ENCODE data around the gene PLD4. TPM values are rescaled to one million over a fixed set of nuclear protein-coding genes. Genes with fewer than 3 reads are reported as not detected.

Gene PLD4
- total RNA-seq, 2 experiments from 2014 or later: not detected

DNA sequence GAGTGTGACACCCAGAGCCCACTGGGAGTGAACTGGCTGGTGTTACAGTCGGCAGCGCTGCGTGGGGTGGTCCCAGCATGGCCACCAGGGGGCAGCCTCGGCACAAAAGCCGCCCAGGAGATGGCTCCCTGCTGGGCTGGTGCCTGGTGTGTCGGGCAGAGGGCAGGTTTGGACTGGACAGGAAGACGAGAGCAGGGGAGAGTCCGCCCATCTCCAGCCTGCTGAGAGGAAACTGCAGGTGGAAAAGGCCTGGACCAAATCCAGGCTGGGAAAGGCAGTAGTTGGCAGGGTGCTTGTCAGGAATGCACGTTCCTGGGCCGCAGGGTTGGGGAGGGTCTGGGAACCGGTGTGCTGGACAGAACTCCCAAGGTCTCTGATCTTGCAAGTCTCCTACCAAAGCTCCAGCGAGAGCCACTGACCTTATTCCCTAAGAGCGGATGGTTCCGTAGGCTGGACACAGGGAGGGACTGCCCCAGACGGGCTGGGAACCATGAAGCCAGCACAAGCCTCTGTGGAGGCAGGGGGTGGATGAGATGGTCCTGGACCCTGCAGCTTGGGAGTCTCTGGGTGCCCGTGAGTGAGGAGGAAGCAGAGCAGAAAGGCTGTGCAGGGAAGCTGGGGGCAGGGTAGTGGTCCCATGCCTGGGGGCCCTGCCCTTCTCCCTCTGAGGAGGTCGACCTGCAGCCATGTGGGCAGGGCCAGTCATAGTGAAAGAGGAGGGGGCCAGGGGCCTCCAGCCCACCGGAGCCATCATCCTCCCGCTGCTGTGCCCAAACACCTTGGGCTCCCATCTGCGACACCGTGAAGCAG lies 51.7 kb downstream of the PLD4 start:
- Mint-ChIP-seq H3K4me1 (ENCODE audit: low read depth) (peaks cover 10% of the 10 kb centered on the region), H3K9me3 (no peaks in the 10 kb centered on the region), H3K36me3 (no peaks in the 10 kb centered on the region), H3K27ac (peak overlapping the region; percentile 39), H3K27me3 (peaks cover 25% of the 10 kb centered on the region), H3K4me3 (peak overlapping the region; percentile 34)
- CTCF ChIA-PET: interaction anchor here (0.7 to 6.0 kb wide), 17 partner anchors 8 to 98 kb away, joined by 3 to 108 read pairs (median 5); partner anchors contain the start of genes CDCA4 and CLBA1
- intact Hi-C loops (cut with micrococcal nuclease): loop anchor here (1.0 to 5.0 kb wide), 2 partner anchors 69 to 79 kb away; no protein-coding TSS in a partner anchor
- peak; percentile 91 for DNase-seq
- POLR2A ChIA-PET: no interaction called here

- Mint-ChIP-seq H3K9me3 (no peaks in the 10 kb centered on the region), H3K27ac (no peak overlapping the region), H3K36me3 (no peaks in the 10 kb centered on the region), H3K27me3 (peaks cover 25% of the 10 kb centered on the region), H3K4me1 (ENCODE audit: low read depth) (peaks cover 10% of the 10 kb centered on the region), H3K4me3 (no peak overlapping the region)
- ChIA-PET CTCF (interaction anchor here (1.3 to 6.0 kb wide), 6 partner anchors 7 to 98 kb away, joined by 4 to 108 read pairs (median 10); partner anchors contain the start of gene CLBA1), POLR2A (no interaction called here)
- intact Hi-C loops (cut with micrococcal nuclease): loop anchor here (5.0 kb wide), 1 partner anchor 80 kb away; no protein-coding TSS in a partner anchor
- DNase-seq: no peak
Observed at GRCh38 chr14:104977008-104977680, 52.5 kb downstream of the PLD4 start.

DNA sequence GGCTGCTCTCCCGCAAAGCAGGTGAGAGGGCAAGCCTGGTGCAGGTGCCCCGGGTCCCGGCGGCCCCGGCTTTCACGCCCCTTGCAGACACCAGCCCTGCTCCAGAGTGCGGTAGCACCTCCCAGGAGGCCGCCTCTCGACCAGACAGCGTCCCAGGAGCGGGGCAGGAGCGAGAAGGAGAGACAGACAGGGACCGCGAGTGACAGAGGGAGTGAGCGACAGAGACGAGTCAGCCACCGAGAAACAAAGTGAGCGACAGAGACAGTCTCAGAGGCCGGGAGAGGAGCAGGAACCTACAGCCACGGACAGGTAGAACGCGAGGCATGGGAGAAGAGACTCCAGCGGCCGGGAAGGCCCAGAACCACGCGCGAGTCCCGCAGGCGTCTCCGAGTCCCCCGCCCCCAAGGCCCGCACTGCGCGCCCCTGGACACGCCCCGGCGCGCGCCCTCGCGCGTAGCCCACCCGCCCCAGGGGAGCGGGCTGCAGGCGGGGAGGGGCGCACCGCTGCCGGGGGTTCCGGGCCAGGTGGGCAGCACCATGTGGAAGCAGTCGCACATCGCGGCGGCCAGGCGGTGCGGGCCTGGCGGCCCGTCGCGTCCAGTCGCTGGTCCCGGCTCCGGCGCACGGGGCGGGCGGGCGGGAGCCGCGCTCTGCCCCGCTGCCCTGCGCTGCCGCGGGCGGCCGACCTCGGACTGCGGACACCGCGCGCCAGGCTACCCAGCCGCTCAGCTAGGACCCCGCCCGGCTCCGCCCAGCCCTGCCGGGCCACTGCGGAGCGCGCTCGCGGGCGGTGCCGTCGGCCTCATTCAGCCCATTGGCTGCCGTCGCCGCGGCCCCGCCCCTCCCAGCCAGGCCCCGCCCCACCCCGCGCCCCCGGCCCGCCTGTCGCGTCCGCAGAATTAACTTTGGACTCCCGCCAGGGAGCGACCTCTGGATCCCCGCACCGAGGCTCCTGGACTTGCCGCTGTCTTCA lies 53.3 kb downstream of the PLD4 start, which contains the start of gene AHNAK2:
Gene AHNAK2, minus strand, starts transcription at position 694 of the 973 bp plus-strand sequence. Its CDS starts 137 bp downstream, at position 557.
- intact Hi-C loops (cut with micrococcal nuclease): loop anchor here (2.0 to 5.0 kb wide), 2 partner anchors 43 to 81 kb away; partner anchors contain the start of gene CDCA4
- H3K36me3 Mint-ChIP-seq: no peaks in the 10 kb centered on the region
- DNase-seq: peak; percentile 64
- H3K27me3 Mint-ChIP-seq: peaks cover 25% of the 10 kb centered on the region
- H3K9me3 Mint-ChIP-seq: no peaks in the 10 kb centered on the region
- peaks cover 10% of the 10 kb centered on the region for H3K4me1 Mint-ChIP-seq (ENCODE audit: low read depth)
- peak within 1 kb of the TSS; percentile 73 for H3K4me3 Mint-ChIP-seq
- ChIA-PET CTCF (interaction anchor here (1.6 to 6.0 kb wide), 2 partner anchors 66 to 67 kb away, joined by 6 to 108 read pairs; no protein-coding TSS in a partner anchor), POLR2A (no interaction called here)
- H3K27ac Mint-ChIP-seq: no peak within 1 kb of the TSS

DNA sequence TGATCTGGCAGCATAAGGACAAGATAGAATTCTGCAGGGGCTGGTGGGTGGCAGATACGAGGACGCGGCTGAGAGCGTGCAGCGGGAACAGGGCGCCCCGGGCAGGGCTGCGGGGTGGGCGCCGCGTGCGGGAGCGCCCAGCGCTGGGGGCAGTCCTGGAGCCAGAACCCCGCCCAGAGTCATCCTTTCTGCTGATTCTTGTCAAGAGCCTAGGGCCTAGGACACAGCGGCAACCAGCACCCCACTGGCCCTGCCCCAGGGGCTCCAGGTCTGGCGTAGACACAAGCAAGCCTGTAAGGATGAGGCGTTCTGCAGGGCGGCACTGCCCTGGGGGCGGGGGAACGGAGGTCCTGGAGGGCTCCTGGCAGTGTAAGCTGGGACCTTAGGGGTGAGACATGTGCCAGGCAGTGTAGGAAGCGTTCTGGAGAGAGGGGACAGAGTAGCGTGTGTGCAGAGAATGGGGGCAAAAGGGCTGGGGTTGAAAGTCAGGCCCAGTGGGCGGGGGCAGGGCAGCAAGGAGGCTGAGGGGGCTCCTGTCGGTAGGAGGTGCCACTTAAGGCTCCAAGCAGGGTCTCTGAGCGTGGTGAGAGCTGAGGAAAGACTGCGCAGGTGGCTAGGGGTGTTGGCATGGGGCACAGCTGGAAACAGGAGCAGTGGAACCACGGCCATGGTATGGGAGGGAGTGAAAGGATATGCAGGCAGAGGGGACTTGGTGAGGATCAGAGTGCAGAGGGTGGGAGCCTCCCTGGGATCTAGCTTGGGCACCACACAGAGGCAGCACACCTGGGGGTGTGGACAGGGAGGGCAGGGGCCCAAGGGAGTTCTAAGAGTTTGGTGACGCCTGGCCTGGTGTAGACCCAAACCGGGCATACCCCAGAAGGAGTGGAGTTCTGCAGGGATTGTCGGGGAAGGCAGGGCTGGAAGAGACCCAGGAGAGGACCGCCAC lies 54.3 kb downstream of the PLD4 start:
- peak overlapping the region; percentile 20 for H3K4me3 Mint-ChIP-seq
- no peak overlapping the region for H3K27ac Mint-ChIP-seq
- no peak for DNase-seq
- no peaks in the 10 kb centered on the region for H3K9me3 Mint-ChIP-seq
- H3K4me1 Mint-ChIP-seq (ENCODE audit: low read depth): peaks cover 10% of the 10 kb centered on the region
- peaks cover 25% of the 10 kb centered on the region for H3K27me3 Mint-ChIP-seq
- H3K36me3 Mint-ChIP-seq: no peaks in the 10 kb centered on the region
- intact Hi-C loops (cut with micrococcal nuclease): loop anchor here (2.0 to 5.0 kb wide), 2 partner anchors 42 to 82 kb away; partner anchors contain the start of gene CDCA4
- ChIA-PET CTCF (interaction anchor here (1.6 kb wide), 1 partner anchor 66 kb away, joined by 6 read pairs; no protein-coding TSS in a partner anchor), POLR2A (interaction anchor here (0.5 kb wide), 1 partner anchor 291 kb away, joined by 3 read pairs; no protein-coding TSS in a partner anchor)

- Mint-ChIP-seq H3K27me3 (peaks cover 25% of the 10 kb centered on the region), H3K36me3 (no peaks in the 10 kb centered on the region), H3K4me3 (no peak overlapping the region), H3K9me3 (no peaks in the 10 kb centered on the region), H3K27ac (no peak overlapping the region), H3K4me1 (ENCODE audit: low read depth) (peaks cover 13% of the 10 kb centered on the region)
- intact Hi-C loops (cut with micrococcal nuclease): loop anchor here (2.0 to 5.0 kb wide), 2 partner anchors 41 to 83 kb away; partner anchors contain the start of gene CDCA4
- CTCF ChIA-PET: no interaction called here
- DNase-seq: no peak
- POLR2A ChIA-PET: no interaction called here
Observed at GRCh38 chr14:104979758-104980610, 55.3 kb downstream of the PLD4 start.

- Mint-ChIP-seq H3K4me1 (ENCODE audit: low read depth) (peaks cover 13% of the 10 kb centered on the region), H3K36me3 (no peaks in the 10 kb centered on the region), H3K27ac (no peak overlapping the region), H3K27me3 (peaks cover 24% of the 10 kb centered on the region), H3K4me3 (no peak overlapping the region), H3K9me3 (no peaks in the 10 kb centered on the region)
- POLR2A ChIA-PET: no interaction called here
- no peak for DNase-seq
- CTCF ChIA-PET: interaction anchor here (1.2 to 2.4 kb wide), 3 partner anchors 41 to 65 kb away, joined by 4 to 7 read pairs (median 5); partner anchors contain the start of gene CDCA4
- intact Hi-C loops (cut with micrococcal nuclease): no loop called here
Observed at GRCh38 chr14:104980611-104981531, 56.2 kb downstream of the PLD4 start.

DNA sequence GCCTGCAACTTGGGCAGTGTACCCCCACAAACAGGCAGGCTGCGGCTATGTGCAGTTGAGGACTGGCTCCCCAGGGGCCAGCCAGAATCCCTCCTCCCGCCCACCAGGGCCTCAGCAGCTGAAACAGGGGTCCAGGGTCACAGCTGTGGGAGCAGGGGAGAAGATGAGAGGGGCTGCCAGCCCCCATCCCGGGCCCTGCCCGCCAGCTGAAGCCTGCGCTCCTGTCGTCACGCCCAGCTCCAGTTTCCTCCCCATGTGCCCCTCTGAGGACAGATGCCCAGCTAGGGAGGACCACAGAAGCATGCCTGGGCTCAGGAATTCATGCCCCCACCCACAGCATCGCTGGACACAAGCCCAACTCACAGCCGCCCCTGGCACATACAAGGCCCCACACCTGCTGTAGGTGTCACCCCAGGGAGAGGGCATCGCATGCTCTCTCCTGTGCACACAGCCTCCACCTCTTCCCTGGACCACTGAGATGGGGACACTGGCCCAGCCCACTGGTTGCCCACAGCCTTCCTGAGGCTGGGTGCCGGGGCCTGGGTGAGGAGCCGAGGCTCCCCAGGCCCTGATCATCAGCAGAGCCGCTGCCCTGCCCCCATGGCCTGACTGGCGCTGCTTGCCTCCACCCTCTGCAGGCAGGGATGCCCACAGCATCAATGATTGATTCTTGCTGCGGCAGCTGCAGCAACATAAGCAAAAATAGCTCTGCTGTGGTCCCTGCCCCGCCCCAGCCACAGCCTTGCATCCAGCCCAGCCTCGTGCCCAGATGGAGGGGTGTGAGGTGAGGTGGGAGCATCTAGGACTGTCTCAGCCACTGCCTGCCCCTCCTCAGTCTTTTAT lies 57.2 kb downstream of the PLD4 start:
- POLR2A ChIA-PET: no interaction called here
- H3K9me3 Mint-ChIP-seq: no peaks in the 10 kb centered on the region
- H3K36me3 Mint-ChIP-seq: no peaks in the 10 kb centered on the region
- H3K4me3 Mint-ChIP-seq: no peak overlapping the region
- no peak overlapping the region for H3K27ac Mint-ChIP-seq
- H3K4me1 Mint-ChIP-seq (ENCODE audit: low read depth): peaks cover 14% of the 10 kb centered on the region
- intact Hi-C loops (cut with micrococcal nuclease): no loop called here
- CTCF ChIA-PET: interaction anchor here (1.2 to 2.4 kb wide), 3 partner anchors 40 to 64 kb away, joined by 4 to 7 read pairs (median 5); partner anchors contain the start of gene CDCA4
- H3K27me3 Mint-ChIP-seq: peaks cover 17% of the 10 kb centered on the region
- no peak for DNase-seq

DNA sequence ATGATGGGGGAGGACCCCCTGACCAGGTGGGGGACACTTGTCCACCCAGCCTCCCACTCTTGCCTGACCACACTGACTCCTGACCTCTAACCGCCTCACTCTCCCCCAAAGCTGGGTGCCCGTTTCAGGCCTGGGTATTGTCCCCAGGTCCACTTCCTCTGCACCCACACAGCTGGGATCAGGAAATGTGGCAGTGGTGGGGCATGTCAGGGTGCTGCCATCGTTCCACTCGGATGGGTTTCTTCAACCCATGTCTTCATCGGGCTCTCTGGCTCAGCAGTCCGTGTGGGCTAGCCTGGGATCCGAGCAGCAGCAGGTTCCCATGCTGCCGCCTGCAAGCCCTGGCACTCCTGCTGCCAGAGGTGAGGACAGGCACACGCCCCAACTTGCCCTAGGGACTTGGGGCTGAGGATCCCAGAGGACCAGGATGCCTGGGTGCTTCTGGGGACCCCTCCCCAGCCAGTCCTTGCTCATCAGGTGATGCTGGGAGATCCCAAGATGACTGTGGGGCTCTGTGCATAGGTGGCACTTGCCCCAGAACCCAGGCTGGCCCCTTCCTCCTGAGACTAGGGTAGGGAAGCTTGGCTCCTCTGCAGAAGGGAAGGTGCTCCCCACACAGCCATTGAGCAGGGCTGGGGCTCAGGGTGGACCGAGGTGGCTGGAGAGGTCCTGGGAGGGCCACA lies 58.0 kb downstream of the PLD4 start:
- Mint-ChIP-seq H3K9me3 (no peaks in the 10 kb centered on the region), H3K27me3 (peaks cover 12% of the 10 kb centered on the region), H3K4me1 (ENCODE audit: low read depth) (peaks cover 13% of the 10 kb centered on the region), H3K36me3 (no peaks in the 10 kb centered on the region), H3K4me3 (no peak overlapping the region), H3K27ac (no peak overlapping the region)
- POLR2A ChIA-PET: no interaction called here
- intact Hi-C loops (cut with micrococcal nuclease): no loop called here
- CTCF ChIA-PET: interaction anchor here (2.4 to 3.1 kb wide), 2 partner anchors 63 kb away, joined by 7 to 20 read pairs; no protein-coding TSS in a partner anchor
- no peak for DNase-seq
